Brain microvascular endothelial cell (primary cell): ENCODE results near the gene NDUFA13.

Source experiments
- DNase-seq: peaks from one replicate; pipeline ENCODE4 v3.0.0-alpha.2; 2020
- H3K27ac ChIP-seq: fragments of 250-450 bp; sonication (Bioruptor Pico); 2 replicates; pipeline ENCODE4 v1.5.1; 2020; ENCODE audit warnings: mild to moderate bottlenecking, moderate library complexity
- H3K27me3 ChIP-seq: fragments of 250-450 bp; sonication (Bioruptor Pico); replicated peaks from 2 replicates; pipeline ENCODE4 v1.5.1; 2020; ENCODE audit warnings: mild to moderate bottlenecking
- H3K36me3 ChIP-seq: fragments of 250-450 bp; sonication (Bioruptor Pico); replicated peaks from 2 replicates; pipeline ENCODE4 v1.5.1; 2020; ENCODE audit warnings: mild to moderate bottlenecking
- H3K4me3 ChIP-seq: 2 replicates; pipeline ENCODE4 v1.5.1; 2011; ENCODE audit warnings: low read depth, mild to moderate bottlenecking, control low read depth, low read length, moderate library complexity
- CTCF ChIP-seq: IDR thresholded peaks from 2 replicates; pipeline ENCODE4 v1.5.1; 2011; ENCODE audit warnings: low read depth, mild to moderate bottlenecking, moderate library complexity, low read length, control low read depth, inconsistent platforms; ENCODE audit errors: missing control alignments
- in situ Hi-C: cut with HindIII; loops from 2 replicates; pipeline ENCODE4 v1.10.0; 2017; ENCODE audit warnings: low sequenced_read_pairs, low pct_ligation_motif_present

The NDUFA13 gene

DNA sequence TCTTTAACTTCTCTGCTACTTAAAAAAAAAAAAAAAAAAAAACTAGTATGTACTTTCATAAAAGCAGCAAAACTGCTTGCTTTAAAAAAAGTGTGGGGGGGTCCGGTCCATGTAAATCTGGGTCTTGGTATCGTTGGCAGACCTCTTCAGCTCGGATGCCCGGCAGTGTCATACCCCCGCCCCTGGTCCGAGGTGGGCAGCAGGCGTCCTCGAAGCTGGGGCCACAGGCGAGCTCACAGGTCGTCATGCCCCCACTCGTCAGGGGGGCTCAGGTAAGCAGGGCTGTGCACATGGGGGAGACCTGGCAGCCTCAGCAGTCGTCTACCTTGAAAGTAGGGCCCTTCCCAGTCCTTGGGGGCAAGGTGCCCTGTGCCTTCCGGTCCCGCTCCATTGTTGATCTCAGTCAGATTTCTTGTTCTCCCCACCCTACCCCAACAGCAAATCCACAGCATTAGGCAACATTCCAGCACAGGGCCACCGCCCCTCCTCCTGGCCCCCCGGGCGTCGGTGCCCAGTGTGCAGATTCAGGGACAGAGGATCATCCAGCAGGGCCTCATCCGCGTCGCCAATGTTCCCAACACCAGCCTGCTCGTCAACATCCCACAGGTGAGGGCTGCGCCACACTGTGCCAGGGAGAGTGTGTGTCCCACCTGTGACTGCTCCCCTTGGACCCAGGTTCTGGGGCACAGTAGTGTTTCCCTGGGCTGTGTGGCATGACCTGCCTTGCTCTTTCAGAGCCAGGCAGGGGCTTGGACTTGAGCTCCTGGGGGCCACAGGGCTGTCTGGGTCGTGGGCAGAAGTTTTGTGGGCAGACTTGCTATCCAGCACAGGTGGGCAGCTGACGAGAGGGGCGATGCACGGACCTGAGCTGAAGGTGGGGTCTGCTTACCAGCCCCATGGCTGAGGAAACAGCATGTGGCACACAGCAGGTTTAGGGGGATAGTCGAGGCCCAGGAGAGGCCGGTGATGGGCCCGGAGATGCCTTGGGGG is 20.1 kb upstream of the NDUFA13 start:
- in situ Hi-C loops, result no loop called here
- peaks cover 54% of the 10 kb centered on the region for H3K36me3 ChIP-seq
- no peak for TF ChIP-seq CTCF
- no peaks in the 10 kb centered on the region for H3K27me3 ChIP-seq
- no peak for DNase-seq
- H3K4me3 ChIP-seq, result no peak overlapping the region
- H3K27ac ChIP-seq, result no peak overlapping the region

DNA sequence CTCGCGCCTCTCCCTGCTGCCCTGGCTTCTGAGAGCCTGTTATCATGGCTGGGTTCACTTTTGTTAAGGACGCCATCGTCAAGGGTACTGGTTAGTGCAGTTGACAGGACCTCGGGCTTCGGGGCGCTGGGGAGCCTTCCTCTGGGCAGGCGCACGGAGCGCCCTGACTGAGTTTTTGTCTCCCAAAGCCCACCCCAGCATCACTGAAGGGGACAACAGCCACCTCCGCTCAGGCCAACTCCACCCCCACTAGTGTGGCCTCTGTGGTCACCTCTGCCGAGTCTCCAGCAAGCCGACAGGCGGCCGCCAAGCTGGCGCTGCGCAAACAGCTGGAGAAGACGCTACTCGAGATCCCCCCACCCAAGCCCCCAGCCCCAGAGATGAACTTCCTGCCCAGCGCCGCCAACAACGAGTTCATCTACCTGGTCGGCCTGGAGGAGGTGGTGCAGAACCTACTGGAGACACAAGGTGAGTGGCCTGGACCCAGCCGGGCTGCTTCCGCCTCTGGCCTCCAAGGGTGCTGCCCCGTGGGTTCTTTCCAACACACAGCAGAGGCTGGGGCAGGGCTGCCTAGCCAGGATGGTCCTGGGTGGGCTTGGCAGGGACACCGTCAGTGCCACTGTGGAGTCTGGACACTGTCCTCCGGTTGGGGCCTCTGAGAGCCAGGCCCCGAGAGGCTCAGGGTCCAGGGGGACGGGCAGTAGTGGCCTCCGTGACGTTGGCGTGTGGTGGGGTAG is 17.6 kb upstream of the NDUFA13 start:
- H3K4me3 ChIP-seq, result no peak overlapping the region
- H3K36me3 ChIP-seq, result peaks cover 75% of the 10 kb centered on the region
- H3K27ac ChIP-seq, result no peak overlapping the region
- DNase-seq, result no peak
- TF ChIP-seq CTCF, result no peak
- in situ Hi-C loops, result no loop called here
- no peaks in the 10 kb centered on the region for H3K27me3 ChIP-seq

GRCh38 chr19:19499272-19499995 is 16.6 kb upstream of the NDUFA13 start:
- in situ Hi-C loops, result no loop called here
- no peaks in the 10 kb centered on the region for H3K27me3 ChIP-seq

GRCh38 chr19:19500975-19501644 is 14.9 kb upstream of the NDUFA13 start:
- in situ Hi-C loops, result no loop called here
- no peaks in the 10 kb centered on the region for H3K27me3 ChIP-seq
- no peak overlapping the region for H3K27ac ChIP-seq
- no peak for DNase-seq
- TF ChIP-seq CTCF, result no peak
- peaks cover 88% of the 10 kb centered on the region for H3K36me3 ChIP-seq
- H3K4me3 ChIP-seq, result no peak overlapping the region

More at GRCh38 chr19:19499272-19499995, 16.6 kb upstream of the NDUFA13 start:
- no peak overlapping the region for H3K4me3 ChIP-seq
- H3K36me3 ChIP-seq, result peaks cover 78% of the 10 kb centered on the region
- H3K27ac ChIP-seq, result no peak overlapping the region
- no peak for TF ChIP-seq CTCF
- no peak for DNase-seq

GRCh38 chr19:19501798-19502197 is 14.2 kb upstream of the NDUFA13 start:
- no peak for TF ChIP-seq CTCF
- no peaks in the 10 kb centered on the region for H3K27me3 ChIP-seq
- DNase-seq, result no peak
- H3K36me3 ChIP-seq, result peaks cover 83% of the 10 kb centered on the region
- no peak overlapping the region for H3K27ac ChIP-seq
- no peak overlapping the region for H3K4me3 ChIP-seq
- in situ Hi-C loops, result no loop called here
